ENCODE measurements around the gene HAUS7. TPM values are rescaled to one million over a fixed set of nuclear protein-coding genes. Genes with fewer than 3 reads are reported as not detected.

The HAUS7 gene
- polyA plus RNA-seq, 1 donor (not counting 4 experiments of a cell fraction or from before 2014, with no cell fraction given): 13.8 TPM

DNA sequence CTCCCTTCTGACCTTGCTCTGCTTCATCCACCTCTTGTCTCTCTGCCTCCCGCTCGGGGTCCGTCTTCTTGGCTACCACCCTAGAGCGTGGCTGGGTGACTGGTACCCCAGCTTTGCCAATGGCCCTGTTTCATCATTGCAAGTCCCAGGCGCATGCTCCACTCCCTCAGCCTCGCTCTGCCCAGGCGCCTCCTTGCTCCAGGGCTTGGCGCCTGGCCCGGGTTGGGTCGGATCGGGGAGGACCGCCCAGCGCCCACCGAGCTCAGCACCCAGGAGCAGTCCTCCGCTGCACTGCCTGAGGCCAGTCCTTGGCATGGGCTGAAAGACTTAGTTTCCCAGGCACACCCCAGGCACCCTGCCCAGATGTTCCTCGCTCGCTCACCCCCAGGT, 25.0 kb upstream of the HAUS7 start:
- no peaks in the 10 kb centered on the region for H4K20me1 ChIP-seq (ENCODE audit: control insufficient read depth, extremely low read depth, insufficient read depth, low read length)
- H3K4me3 ChIP-seq (ENCODE audit: control insufficient read depth in 2 of 3, extremely low read depth in 1 of 3, insufficient read depth in 2 of 3, low read depth in 1 of 3, low read length in 3 of 3): peak overlapping the region in 1 of 3 experiments; percentile 27
- dilution Hi-C loops (cut with MboI; ENCODE audit: extremely low pct_ligation_motif_present, low sequenced_read_pairs): no loop called here
- no peaks in the 10 kb centered on the region for H3K9me3 ChIP-seq (ENCODE audit: control insufficient read depth, low read depth, low read length)
- FAIRE-seq: no peak
- H3K36me3 ChIP-seq (ENCODE audit: control insufficient read depth in 2 of 2, extremely low read depth in 1 of 2, insufficient read depth in 2 of 2, low read length in 2 of 2): no peaks in the 10 kb centered on the region
- H3K27me3 ChIP-seq (ENCODE audit: control insufficient read depth, extremely low read depth, insufficient read depth, low read length): peaks cover 39% of the 10 kb centered on the region
- TF ChIP-seq, protein P1, sequence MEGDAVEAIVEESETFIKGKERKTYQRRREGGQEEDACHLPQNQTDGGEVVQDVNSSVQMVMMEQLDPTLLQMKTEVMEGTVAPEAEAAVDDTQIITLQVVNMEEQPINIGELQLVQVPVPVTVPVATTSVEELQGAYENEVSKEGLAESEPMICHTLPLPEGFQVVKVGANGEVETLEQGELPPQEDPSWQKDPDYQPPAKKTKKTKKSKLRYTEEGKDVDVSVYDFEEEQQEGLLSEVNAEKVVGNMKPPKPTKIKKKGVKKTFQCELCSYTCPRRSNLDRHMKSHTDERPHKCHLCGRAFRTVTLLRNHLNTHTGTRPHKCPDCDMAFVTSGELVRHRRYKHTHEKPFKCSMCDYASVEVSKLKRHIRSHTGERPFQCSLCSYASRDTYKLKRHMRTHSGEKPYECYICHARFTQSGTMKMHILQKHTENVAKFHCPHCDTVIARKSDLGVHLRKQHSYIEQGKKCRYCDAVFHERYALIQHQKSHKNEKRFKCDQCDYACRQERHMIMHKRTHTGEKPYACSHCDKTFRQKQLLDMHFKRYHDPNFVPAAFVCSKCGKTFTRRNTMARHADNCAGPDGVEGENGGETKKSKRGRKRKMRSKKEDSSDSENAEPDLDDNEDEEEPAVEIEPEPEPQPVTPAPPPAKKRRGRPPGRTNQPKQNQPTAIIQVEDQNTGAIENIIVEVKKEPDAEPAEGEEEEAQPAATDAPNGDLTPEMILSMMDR (optimal IDR thresholded peaks at IDR 0.05 in 1 of 3, IDR thresholded peaks at IDR 0.05 in 1 of 3, conservative IDR thresholded peaks at IDR 0.05 in 1 of 3; ENCODE audit: extremely low read depth in 1 of 3, insufficient read depth in 2 of 3, low read length in 3 of 3): no peak
- TF ChIP-seq EZH2 (IDR thresholded peaks at IDR 0.05; ENCODE audit: low read length): peak; percentile 45
- H3K4me1 ChIP-seq (ENCODE audit: control insufficient read depth, extremely low read depth, insufficient read depth, low read length): peaks cover 2% of the 10 kb centered on the region
- no peaks in the 10 kb centered on the region for H3K79me2 ChIP-seq (ENCODE audit: control insufficient read depth, insufficient read depth, low read length)
- H3K9me1 ChIP-seq (ENCODE audit: control insufficient read depth, extremely low read depth, insufficient read depth, low read length): no peaks in the 10 kb centered on the region
- peak overlapping the region; percentile 41 for H3K4me2 ChIP-seq (ENCODE audit: control insufficient read depth, extremely low read depth, insufficient read depth, low read depth, low read length)
- H2AFZ ChIP-seq (ENCODE audit: control insufficient read depth, low read length): peak overlapping the region; percentile 15
- no peak overlapping the region for H3K9ac ChIP-seq (ENCODE audit: control insufficient read depth, extremely low read depth, insufficient read depth, low read length)
- H3K27ac ChIP-seq (ENCODE audit: control insufficient read depth, insufficient read depth, low read length): no peak overlapping the region
- no peak for DNase-seq (ENCODE audit: low read depth, low spot score)

DNA sequence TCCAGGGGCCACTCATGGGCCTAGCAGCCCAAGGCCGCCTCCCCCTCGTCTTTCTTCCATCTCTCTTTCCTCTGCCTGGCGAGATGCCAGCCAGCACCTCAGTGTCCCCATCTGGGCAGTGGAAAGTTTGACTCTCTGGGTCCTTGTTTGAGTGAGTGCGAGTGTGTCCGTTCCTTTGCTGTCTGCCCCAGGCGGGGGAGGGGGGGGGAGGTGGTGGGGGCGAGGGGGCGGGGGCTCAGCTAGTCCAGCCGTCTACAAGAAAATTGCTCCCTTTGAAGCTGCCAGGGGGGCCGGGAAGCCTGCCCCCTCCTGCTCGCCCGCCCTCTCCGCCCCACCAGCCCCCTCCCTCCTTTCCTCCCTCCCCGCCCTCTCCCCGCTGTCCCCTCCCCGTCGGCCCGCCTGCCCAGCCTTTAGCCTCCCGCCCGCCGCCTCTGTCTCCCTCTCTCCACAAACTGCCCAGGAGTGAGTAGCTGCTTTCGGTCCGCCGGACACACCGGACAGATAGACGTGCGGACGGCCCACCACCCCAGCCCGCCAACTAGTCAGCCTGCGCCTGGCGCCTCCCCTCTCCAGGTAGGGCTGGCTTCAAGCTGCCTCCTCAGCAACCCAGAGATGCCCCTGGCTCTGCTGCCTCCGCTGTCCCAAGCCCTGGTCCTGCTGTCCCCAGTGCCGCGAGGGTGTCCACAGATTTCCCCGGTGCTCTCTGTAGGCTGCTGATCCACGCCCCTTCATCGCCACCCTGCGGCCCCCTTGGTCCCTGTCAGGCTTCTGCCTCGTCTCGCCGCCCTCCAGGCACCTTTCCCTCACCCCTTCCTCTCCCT, 24.4 kb upstream of the HAUS7 start, which contains the start of gene BGN:
TSS of gene BGN (plus strand) at position 440 of the 821 bp plus-strand sequence. CDS start 9,652 bp downstream, outside the sequence.
- no peaks in the 10 kb centered on the region for H3K9me3 ChIP-seq (ENCODE audit: control insufficient read depth, low read depth, low read length)
- H3K4me1 ChIP-seq (ENCODE audit: control insufficient read depth, extremely low read depth, insufficient read depth, low read length): peaks cover 2% of the 10 kb centered on the region
- H3K36me3 ChIP-seq (ENCODE audit: control insufficient read depth in 2 of 2, extremely low read depth in 1 of 2, insufficient read depth in 2 of 2, low read length in 2 of 2): no peaks in the 10 kb centered on the region
- H3K27me3 ChIP-seq (ENCODE audit: control insufficient read depth, extremely low read depth, insufficient read depth, low read length): peaks cover 33% of the 10 kb centered on the region
- peak within 1 kb of the TSS; percentile 41 for H3K4me2 ChIP-seq (ENCODE audit: control insufficient read depth, extremely low read depth, insufficient read depth, low read depth, low read length)
- no peaks in the 10 kb centered on the region for H4K20me1 ChIP-seq (ENCODE audit: control insufficient read depth, extremely low read depth, insufficient read depth, low read length)
- no peaks in the 10 kb centered on the region for H3K79me2 ChIP-seq (ENCODE audit: control insufficient read depth, insufficient read depth, low read length)
- no peaks in the 10 kb centered on the region for H3K9me1 ChIP-seq (ENCODE audit: control insufficient read depth, extremely low read depth, insufficient read depth, low read length)
- no peak for DNase-seq (ENCODE audit: low read depth, low spot score)
- dilution Hi-C loops (cut with MboI; ENCODE audit: extremely low pct_ligation_motif_present, low sequenced_read_pairs): no loop called here
- no peak within 1 kb of the TSS for H3K9ac ChIP-seq (ENCODE audit: control insufficient read depth, extremely low read depth, insufficient read depth, low read length)
- H3K27ac ChIP-seq (ENCODE audit: control insufficient read depth, insufficient read depth, low read length): no peak within 1 kb of the TSS
- H3K4me3 ChIP-seq (ENCODE audit: control insufficient read depth in 2 of 3, extremely low read depth in 1 of 3, insufficient read depth in 2 of 3, low read depth in 1 of 3, low read length in 3 of 3): peak within 1 kb of the TSS in 1 of 3 experiments; percentile 27
- TF ChIP-seq, protein P1 (optimal IDR thresholded peaks at IDR 0.05 in 1 of 3, IDR thresholded peaks at IDR 0.05 in 1 of 3, conservative IDR thresholded peaks at IDR 0.05 in 1 of 3; ENCODE audit: extremely low read depth in 1 of 3, insufficient read depth in 2 of 3, low read length in 3 of 3): no peak
- no peak for TF ChIP-seq EZH2 (IDR thresholded peaks at IDR 0.05; ENCODE audit: low read length)
- FAIRE-seq: no peak
- peak within 1 kb of the TSS; percentile 15 for H2AFZ ChIP-seq (ENCODE audit: control insufficient read depth, low read length)

Data from keratinocyte (primary cell).